Ectodermal cell (in vitro differentiated cells): ENCODE measurements around the gene LTB. TPM values are rescaled to one million over a fixed set of nuclear protein-coding genes. Genes with fewer than 3 reads are reported as not detected.
A peak's percentile ranks its signal among the peaks of the same experiment; 100 is the strongest.

ENCODE experiments used
- H3K27ac ChIP-seq: 2 replicates; pipeline ENCODE4 v1.7.0; 2013; ENCODE audit warnings: mild to moderate bottlenecking, low read depth, low read length; ENCODE audit not compliant: insufficient read depth, poor library complexity, severe bottlenecking
- H3K27me3 ChIP-seq: 2 replicates; pipeline ENCODE4 v1.7.0; 2013; ENCODE audit warnings: mild to moderate bottlenecking, low read length; ENCODE audit not compliant: insufficient read depth, control insufficient read depth, poor library complexity, severe bottlenecking
- H3K36me3 ChIP-seq: one replicate; pipeline ENCODE4 v1.7.0; 2013; ENCODE audit warnings: low read length; ENCODE audit not compliant: control insufficient read depth, insufficient read depth
- H3K4me1 ChIP-seq: one replicate; pipeline ENCODE4 v1.7.0; 2013; ENCODE audit warnings: low read length; ENCODE audit not compliant: control insufficient read depth, insufficient read depth
- H3K4me3 ChIP-seq: 2 replicates; pipeline ENCODE4 v1.7.0; 2013; ENCODE audit warnings: low read depth, low read length, control low read depth; ENCODE audit not compliant: insufficient read depth
- H3K9me3 ChIP-seq: 2 replicates; pipeline ENCODE4 v1.7.0; 2013; ENCODE audit warnings: mild to moderate bottlenecking, low read length, moderate library complexity; ENCODE audit not compliant: control insufficient read depth
- WGBS, 2 experiments: methylation state at CpG; one replicate each; pipeline ENCODE4 v1.1.7; 2013; ENCODE audit warnings: missing lambda C conversion rate in 2 of 2; 5-methylcytosine and 5-hydroxymethylcytosine counted together
- polyA plus RNA-seq, 4 experiments: library from polyadenylated mRNA; stranded (reverse); fragments of 50-300 nt; gene quantifications; one replicate each; pipeline ENCODE4 v1.2.3, GENCODE V29; 2013

The LTB gene, protein sequence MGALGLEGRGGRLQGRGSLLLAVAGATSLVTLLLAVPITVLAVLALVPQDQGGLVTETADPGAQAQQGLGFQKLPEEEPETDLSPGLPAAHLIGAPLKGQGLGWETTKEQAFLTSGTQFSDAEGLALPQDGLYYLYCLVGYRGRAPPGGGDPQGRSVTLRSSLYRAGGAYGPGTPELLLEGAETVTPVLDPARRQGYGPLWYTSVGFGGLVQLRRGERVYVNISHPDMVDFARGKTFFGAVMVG
- polyA plus RNA-seq (2013, experiment 1 of 4), result not detected
- polyA plus RNA-seq (2013, experiment 2 of 4), result 0.39 TPM
- not detected for polyA plus RNA-seq (2013, experiment 3 of 4)
- not detected for polyA plus RNA-seq (2013, experiment 4 of 4)

DNA sequence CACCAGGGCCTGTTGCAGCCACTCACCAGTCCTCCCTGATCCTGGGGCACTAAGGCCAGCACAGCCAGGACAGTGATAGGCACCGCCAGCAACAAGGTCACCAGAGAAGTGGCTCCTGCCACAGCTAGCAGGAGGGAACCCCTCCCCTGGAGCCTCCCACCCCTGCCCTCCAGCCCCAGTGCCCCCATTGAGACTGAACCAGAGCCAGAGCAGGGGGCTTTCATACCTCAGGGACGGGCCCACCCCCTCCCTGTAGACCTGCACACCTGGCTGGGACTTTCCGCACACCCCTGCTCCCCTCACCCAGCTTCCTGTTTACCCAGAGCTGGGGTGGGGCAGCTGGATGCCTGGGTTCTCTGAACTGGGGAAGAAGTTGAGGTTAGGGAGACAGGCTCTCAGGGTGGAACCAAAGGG is at the start of gene LTB:
Gene LTB, minus strand, starts transcription at position 195 of the 414 bp plus-strand sequence. Its CDS starts 7 bp downstream, at position 188.
- 86 to 91% methylated on average over 3 of the region's 3 CpGs for WGBS, 2 experiments
- H3K9me3 ChIP-seq, result no peaks in the 10 kb centered on the region
- H3K36me3 ChIP-seq, result no peaks in the 10 kb centered on the region
- peak within 1 kb of the TSS; percentile 71 for H3K4me3 ChIP-seq
- no peak within 1 kb of the TSS for H3K27ac ChIP-seq
- H3K27me3 ChIP-seq, result peaks cover 21% of the 10 kb centered on the region
- peaks cover 6% of the 10 kb centered on the region for H3K4me1 ChIP-seq

DNA sequence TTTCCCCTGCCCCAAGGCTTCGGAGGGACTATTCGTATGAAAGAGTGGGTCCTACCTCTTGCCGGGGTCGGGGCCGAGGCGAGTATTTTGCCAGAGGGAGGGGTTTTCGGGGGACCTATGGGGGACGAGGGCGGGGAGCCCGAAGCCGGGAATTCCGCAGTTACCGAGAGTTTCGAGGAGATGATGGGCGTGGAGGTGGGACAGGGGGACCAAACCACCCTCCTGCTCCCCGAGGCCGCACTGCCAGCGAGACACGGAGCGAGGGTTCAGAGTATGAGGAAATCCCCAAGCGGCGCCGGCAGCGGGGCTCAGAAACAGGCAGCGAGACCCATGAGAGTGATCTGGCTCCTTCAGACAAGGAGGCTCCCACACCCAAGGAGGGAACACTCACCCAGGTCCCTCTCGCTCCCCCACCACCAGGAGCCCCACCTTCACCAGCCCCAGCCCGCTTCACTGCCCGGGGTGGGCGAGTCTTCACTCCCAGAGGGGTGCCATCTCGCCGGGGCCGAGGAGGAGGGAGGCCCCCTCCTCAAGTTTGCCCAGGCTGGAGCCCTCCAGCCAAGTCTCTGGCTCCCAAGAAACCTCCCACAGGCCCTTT is 49.6 kb upstream of the LTB start:
- no peaks in the 10 kb centered on the region for H3K27me3 ChIP-seq
- H3K9me3 ChIP-seq, result no peaks in the 10 kb centered on the region
- H3K36me3 ChIP-seq, result peaks cover 98% of the 10 kb centered on the region
- 94 to 97% methylated on average over 32 of the region's 32 CpGs for WGBS, 2 experiments
- no peak overlapping the region for H3K4me3 ChIP-seq
- no peaks in the 10 kb centered on the region for H3K4me1 ChIP-seq
- H3K27ac ChIP-seq, result no peak overlapping the region

DNA sequence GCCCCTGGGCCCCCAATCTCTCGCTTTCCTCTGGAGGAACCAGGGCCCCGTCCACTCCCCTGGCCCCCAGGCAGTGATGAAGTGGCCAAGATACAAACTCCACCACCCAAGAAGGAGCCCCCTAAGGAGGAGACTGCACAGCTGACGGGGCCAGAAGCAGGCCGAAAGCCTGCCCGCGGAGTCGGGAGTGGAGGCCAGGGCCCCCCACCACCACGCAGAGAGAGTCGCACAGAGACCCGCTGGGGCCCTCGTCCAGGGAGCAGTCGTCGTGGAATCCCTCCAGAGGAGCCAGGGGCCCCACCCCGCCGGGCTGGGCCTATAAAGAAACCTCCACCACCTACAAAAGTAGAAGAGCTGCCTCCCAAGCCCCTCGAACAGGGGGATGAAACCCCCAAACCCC is 49.0 kb upstream of the LTB start:
- Histone ChIP-seq H3K27me3 (no peaks in the 10 kb centered on the region), H3K27ac (no peak overlapping the region), H3K9me3 (no peaks in the 10 kb centered on the region), H3K4me1 (no peaks in the 10 kb centered on the region), H3K36me3 (peaks cover 98% of the 10 kb centered on the region), H3K4me3 (no peak overlapping the region)
- 95 to 96% methylated on average over 16 of the region's 16 CpGs for WGBS, 2 experiments

DNA sequence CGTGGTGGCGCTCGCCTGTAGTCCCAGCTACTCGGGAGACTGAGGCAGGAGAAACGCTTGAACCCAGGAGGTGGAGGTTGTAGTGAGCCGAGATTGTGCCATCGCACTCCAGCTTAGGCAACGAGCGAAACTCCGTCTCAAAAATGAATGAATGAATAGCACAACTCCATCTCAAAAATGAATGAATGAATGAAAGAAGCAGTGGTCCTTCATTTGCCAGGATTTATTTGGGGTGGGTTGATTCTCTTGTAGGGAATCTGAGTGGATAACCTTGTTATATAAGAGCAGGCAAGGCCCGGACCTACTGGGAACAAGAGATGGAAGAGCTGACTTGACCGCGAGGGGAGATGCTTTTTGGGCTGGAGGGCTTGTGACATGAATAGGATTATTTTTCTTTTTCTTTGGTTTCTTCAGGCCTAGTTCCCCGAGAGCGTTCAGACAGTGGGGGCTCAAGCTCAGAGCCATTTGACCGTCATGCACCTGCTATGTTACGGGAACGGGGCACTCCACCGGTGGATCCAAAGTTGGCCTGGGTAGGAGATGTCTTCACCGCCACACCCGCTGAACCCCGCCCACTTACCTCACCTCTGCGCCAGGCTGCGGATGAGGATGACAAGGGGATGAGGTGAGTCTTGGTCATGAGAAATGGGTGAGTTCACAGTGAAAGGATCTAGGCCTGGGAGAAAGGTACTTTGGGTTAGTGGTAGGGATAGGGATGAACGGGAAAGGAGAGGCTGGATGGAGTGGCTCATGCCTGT is 48.1 kb upstream of the LTB start:
- WGBS, 2 experiments, result 92 to 93% methylated on average over 25 of the region's 25 CpGs
- H3K9me3 ChIP-seq, result no peaks in the 10 kb centered on the region
- no peaks in the 10 kb centered on the region for H3K4me1 ChIP-seq
- H3K36me3 ChIP-seq, result peaks cover 98% of the 10 kb centered on the region
- no peaks in the 10 kb centered on the region for H3K27me3 ChIP-seq
- H3K27ac ChIP-seq, result no peak overlapping the region
- H3K4me3 ChIP-seq, result no peak overlapping the region

DNA sequence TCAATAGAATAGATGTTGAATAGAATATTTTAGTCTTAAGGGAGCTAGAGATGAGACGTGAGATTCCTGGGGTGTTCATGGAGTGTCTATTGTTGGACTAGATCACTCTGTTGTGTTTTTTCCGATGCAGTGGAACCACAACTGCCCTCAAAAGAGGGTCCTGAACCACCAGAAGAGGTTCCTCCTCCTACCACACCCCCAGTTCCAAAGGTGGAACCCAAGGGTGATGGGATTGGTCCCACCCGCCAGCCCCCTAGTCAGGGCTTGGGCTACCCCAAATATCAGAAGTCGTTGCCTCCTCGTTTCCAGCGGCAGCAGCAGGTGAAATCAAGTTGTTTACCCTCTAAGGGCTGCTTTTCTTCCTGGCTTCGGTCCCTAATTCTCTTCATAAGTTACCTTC is 46.8 kb upstream of the LTB start:
- WGBS, 2 experiments, result 94 to 96% methylated on average over 7 of the region's 7 CpGs
- Histone ChIP-seq H3K27me3 (no peaks in the 10 kb centered on the region), H3K27ac (no peak overlapping the region), H3K9me3 (no peaks in the 10 kb centered on the region), H3K4me1 (no peaks in the 10 kb centered on the region), H3K4me3 (no peak overlapping the region), H3K36me3 (peaks cover 98% of the 10 kb centered on the region)

DNA sequence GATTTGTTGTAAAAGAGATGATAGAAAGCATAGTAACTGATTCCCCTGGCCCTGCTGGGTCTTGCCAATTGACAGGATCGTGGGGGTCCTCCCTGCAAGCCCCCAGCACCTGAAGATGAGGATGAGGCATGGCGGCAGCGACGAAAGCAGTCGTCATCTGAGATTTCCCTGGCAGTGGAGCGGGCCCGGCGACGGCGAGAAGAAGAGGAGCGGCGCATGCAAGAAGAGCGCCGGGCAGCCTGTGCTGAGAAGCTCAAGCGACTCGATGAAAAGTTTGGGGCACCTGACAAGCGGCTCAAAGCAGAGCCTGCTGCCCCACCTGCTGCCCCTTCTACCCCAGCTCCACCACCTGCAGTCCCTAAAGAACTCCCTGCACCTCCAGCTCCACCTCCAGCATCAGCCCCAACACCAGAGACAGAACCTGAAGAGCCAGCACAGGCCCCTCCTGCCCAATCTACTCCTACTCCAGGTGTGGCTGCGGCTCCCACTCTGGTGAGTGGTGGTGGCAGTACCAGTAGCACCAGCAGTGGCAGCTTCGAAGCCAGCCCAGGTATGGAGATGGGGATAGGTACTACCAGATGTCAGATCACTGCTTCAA is 45.6 kb upstream of the LTB start:
- Histone ChIP-seq H3K4me3 (no peak overlapping the region), H3K9me3 (no peaks in the 10 kb centered on the region), H3K27me3 (no peaks in the 10 kb centered on the region), H3K4me1 (peaks cover 2% of the 10 kb centered on the region), H3K36me3 (peaks cover 98% of the 10 kb centered on the region), H3K27ac (no peak overlapping the region)
- 94 to 97% methylated on average over 19 of the region's 19 CpGs for WGBS, 2 experiments

DNA sequence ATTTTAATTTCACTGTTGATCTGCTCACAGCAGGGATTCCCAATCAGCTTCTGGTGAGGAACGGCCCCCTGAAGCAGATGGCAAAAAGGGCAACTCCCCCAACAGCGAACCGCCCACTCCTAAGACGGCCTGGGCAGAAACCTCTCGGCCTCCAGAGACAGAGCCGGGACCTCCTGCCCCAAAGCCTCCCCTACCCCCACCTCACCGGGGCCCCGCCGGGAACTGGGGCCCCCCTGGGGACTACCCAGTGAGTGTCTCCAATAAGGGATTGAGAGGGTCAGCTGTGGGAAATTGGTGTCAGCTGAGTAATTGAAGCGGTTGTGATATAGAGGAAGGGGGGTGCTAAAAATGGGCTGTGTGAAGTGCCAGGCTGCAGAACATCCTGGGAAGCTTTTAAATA is 44.7 kb upstream of the LTB start:
- peaks cover 93% of the 10 kb centered on the region for H3K36me3 ChIP-seq
- H3K4me3 ChIP-seq, result no peak overlapping the region
- H3K4me1 ChIP-seq, result peaks cover 10% of the 10 kb centered on the region
- H3K27me3 ChIP-seq, result no peaks in the 10 kb centered on the region
- WGBS, 2 experiments, result 95 to 97% methylated on average over 9 to 10 of the region's 10 CpGs
- H3K9me3 ChIP-seq, result no peaks in the 10 kb centered on the region
- H3K27ac ChIP-seq, result no peak overlapping the region

DNA sequence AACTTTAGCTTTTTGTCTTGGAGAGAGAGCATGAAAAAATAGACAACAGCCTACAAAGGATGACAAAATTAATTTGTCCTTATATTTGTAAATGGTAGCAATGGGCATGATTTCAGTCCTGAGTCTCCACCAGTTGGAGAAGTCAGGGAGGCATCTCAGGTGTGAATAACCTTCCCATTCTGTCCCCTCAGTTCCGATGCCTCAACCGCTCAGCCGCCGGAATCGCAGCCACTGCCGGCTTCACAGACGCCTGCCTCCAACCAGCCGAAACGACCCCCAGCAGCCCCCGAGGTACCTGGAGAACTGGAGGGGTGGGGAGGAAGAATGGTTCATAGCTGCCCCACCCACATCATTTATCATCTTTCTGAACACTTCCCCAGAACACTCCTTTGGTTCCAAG is 41.8 kb upstream of the LTB start:
- Histone ChIP-seq H3K4me1 (peaks cover 10% of the 10 kb centered on the region), H3K4me3 (no peak overlapping the region), H3K36me3 (peaks cover 65% of the 10 kb centered on the region), H3K9me3 (no peaks in the 10 kb centered on the region), H3K27ac (no peak overlapping the region), H3K27me3 (no peaks in the 10 kb centered on the region)
- WGBS, 2 experiments, result 97 to 99% methylated on average over 10 of the region's 10 CpGs

DNA sequence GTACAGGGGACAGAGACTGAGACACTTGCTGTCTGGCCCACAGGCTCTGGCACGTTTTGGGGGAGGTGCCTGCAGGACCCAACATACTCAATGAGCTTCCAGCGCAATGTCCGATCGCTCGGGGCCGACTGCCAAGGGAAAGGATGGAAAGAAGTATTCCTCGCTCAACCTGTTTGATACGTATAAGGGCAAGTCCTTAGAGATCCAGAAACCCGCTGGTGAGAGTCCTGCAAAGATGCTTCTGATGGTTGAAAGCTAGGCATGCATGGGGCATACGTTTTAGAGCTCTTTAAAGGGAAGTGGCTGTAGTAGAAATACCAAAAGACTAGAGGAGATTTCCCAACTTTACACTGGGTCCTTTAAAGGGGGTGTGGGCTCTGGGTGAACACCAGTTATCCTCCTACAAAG is 40.5 kb upstream of the LTB start:
- H3K9me3 ChIP-seq, result no peaks in the 10 kb centered on the region
- WGBS, 2 experiments, result 92 to 94% methylated on average over 10 of the region's 10 CpGs
- no peak overlapping the region for H3K27ac ChIP-seq
- no peaks in the 10 kb centered on the region for H3K27me3 ChIP-seq
- peaks cover 51% of the 10 kb centered on the region for H3K36me3 ChIP-seq
- H3K4me3 ChIP-seq, result peak overlapping the region; percentile 79
- H3K4me1 ChIP-seq, result peaks cover 10% of the 10 kb centered on the region

DNA sequence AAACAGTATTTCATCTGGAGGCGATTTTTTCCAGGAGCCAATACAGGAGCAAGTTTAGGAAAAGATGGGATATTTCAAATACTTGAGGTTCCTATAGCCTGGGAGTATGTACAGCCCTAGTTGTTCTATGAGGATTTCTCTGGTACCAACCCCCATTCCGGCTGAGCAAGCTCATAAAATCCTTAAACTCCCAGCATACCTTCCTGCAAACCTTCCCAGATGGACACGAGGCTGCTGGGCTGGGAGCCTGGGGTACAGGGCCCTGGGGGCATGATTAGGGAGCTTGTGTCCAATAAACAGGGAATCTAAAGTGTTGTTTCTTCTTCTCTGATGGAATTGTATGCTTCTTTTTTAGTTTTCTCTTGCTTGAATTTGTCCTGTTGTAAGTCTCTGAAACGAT is 39.8 kb upstream of the LTB start:
- no peaks in the 10 kb centered on the region for H3K9me3 ChIP-seq
- no peaks in the 10 kb centered on the region for H3K27me3 ChIP-seq
- H3K4me3 ChIP-seq, result peak overlapping the region; percentile 79
- H3K4me1 ChIP-seq, result peaks cover 10% of the 10 kb centered on the region
- H3K36me3 ChIP-seq, result peaks cover 45% of the 10 kb centered on the region
- H3K27ac ChIP-seq, result no peak overlapping the region
- WGBS, 2 experiments, result 39 to 44% methylated on average over 4 of the region's 4 CpGs
